HG03432 (cell line): Measurements from ENCODE around the gene EIF5A.

ENCODE experiments used
- ATAC-seq: cut with Tn5 transposase; IDR thresholded peaks from one replicate; pipeline ENCODE4 v1.9.1; 2021; ENCODE audit warnings: mild to moderate bottlenecking, moderate library complexity; ENCODE audit not compliant: unreplicated experiment

EIF5A gene

DNA sequence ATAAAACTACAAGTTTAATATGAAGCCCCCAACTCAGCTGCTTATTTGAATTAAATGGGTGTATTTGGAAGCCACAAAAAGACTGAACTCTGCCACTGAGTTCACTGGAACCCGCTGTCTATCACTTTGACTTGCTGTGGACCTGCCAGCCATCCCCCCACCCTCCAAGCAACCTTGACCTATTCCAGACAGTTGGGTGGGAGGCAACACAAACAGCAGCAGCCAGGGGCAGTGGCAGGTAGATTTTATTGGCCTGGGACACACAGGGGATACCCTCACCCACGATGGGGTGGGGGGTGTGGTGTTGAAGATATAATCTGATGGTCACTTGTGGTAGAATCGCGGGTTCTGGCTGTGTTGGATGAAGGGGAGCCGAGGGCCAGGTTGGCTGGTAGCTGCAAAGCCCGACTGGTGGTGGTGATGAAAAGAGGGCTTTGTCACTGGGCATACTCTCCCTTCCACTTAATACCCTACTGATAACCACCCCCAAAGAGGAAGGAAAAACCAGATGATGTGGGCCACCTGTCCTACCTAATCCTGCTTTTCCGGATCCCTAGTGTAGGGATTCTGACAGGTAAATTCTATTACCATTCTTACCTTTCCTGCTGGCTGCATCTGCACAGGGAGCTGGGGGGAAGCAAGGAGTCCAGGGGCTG lies 5.1 kb downstream of the EIF5A start:
- ATAC-seq = no peak

- ATAC-seq = no peak
These were observed 5.9 kb downstream of the EIF5A start for GRCh38 chr17:7313088-7313889.

- ATAC-seq = no peak
These were observed 6.7 kb downstream of the EIF5A start for GRCh38 chr17:7313890-7314718.

DNA sequence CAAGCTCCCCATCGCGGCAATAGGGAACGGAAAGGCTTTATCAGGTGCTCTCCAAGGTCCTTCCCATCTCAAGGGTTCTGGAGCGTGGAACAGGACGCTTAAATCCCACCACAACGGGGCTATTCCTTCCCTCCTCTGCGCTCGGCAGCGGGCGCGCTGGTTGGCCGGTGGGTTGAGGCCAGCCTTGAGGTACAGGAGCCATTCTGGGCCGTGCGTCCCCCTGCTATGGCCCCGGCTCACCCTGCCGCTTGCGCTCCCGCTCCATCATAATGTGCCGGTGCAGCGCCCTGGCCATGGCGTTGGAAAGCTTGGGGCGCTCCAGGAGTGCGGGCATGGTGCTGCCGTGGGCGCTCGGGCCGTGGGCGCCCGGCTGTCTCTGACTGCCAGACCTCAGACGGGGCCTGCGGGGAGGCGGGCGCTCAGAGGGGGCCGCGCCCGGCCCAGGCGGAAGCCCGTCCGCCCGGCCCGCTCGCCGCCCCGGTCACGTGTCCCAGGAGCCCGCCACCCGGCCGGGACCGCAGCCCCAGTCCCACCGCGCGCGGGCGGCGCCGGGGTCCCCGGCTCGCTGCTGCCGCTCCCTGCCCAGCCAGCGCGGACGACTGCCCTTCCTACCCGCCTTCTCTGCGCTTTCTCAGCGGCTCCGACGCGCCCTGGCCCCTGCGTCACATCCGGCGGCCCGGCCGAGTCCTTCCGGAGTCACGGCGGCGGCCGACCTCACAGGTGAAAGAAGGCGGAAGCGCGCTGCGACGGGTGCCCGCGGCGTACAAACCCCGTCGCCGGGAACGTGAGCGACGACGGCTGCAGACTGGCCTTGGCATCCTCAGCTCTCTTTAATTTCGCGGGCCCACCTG lies 7.5 kb downstream of the EIF5A start, which contains the start of gene GPS2:
TSS of gene GPS2 (minus strand) at position 642 of the 851 bp plus-strand sequence. CDS start at position 334, 308 bp downstream.
- ATAC-seq = peak; percentile 76

DNA sequence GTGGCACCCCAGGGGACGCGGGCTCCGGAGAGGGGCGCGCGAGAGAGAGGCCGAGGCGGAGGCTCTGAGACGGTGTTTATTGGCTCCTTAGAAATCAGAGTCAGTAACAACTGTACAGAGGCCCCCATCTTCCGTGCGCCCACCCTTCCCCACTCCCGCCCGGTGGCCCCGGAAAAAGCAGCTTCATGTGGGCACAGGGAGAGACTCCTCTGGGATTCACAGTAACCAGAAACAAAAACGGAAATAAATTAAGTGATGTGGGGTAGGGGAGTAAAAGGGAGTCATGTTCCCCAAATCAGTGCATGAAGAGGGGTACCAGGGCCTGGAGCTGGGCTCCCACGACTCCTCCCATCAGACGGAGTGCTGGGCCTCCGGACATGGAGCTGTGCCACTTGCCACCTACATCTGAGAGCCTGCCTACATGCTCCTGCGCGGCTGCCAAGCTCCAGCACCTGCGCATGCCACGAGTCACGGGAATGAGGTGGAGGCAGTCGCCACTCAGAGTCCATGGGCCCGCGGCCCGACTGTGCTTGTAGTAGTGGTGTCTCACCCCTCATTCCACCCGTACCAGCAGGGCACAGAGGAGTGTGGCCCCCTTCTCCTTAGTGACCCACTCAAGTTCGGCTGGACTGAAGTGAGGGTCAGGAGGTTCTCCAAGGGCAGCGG lies 8.3 kb downstream of the EIF5A start:
- no peak for ATAC-seq

- no peak for ATAC-seq
These were observed 9.9 kb downstream of the EIF5A start for GRCh38 chr17:7317161-7317803.

DNA sequence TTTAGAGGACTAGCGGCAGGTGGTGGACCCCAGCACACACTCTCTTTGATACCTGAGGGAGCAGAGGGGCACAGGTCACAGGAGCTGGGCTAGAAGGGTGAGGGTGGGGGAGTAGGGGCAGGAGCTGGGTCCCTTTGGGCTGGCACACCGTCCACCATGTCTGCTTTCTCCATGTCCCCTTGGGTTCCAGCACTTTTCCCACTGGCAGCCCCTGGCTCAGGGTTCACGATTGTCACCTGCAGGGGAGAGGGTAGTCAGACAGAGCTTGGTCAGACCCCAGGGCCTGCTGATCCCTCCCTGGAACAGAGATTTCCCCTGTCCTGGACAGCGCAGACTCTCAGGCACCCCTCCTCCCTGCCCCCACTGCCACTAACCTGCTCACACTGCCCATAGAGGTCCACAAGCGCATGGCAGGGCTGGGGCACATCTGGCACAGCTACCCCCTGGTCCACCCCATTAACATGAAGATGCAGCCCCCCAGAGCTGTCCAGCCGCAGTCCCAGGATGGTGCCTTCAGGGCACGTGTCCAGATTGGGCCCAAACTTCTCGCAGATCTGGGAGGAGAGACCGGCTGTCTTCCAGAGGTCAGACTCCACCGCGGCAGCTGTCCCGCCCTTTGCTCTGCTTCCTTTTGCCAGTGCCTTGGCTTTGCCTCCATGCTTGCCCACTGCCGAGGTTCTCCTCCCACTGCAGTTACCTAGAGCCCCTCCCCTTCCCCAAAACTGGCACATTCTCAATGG lies 10.9 kb downstream of the EIF5A start:
- no peak for ATAC-seq

GRCh38 chr17:7321466-7321865 lies 14.0 kb downstream of the EIF5A start:
- no peak for ATAC-seq

- ATAC-seq = no peak
These were observed 15.2 kb downstream of the EIF5A start for GRCh38 chr17:7322520-7323194.

- no peak for ATAC-seq
These were observed 16.5 kb downstream of the EIF5A start for GRCh38 chr17:7323731-7324437.

DNA sequence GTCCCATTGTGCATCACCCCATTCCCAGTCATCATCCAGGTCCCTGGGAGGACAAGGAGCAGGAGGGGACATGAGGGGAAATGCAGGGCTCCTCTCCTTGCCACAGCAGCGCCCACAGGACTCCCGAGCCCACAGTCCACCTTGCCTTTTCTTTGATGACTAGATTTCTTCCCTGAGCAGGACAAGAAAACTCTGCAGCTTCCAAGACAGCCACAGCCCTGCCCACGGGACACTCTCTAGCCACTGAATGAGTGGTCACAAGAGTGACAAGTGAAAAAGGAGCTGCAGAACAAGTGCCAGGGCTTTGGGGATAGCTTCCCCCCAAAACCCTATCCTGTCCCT lies 17.0 kb downstream of the EIF5A start:
- no peak for ATAC-seq

DNA sequence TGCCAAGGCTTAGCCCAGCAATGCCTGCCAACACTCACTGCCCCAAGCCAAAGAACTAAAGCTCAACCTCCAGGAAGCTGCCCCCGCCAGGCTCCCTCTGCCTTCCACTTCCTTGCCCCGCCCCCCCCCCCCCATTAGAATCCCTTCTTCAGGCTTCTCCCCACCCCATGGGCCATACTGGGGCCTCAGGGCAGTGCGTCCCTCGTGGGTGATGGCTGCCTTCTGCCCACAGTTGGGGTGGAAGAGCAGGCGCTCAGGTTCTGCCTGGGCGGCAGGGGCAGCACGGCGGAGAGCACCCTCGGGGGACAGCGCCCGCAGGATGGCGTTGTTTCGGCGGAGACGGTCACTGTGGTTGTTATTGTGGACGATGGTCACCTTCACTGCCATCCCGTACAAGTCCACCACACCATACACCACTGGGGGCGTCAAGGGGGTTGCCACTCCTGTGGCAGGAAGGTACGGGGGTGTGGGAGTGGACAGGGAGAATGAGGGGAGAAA lies 17.7 kb downstream of the EIF5A start:
- no peak for ATAC-seq

DNA sequence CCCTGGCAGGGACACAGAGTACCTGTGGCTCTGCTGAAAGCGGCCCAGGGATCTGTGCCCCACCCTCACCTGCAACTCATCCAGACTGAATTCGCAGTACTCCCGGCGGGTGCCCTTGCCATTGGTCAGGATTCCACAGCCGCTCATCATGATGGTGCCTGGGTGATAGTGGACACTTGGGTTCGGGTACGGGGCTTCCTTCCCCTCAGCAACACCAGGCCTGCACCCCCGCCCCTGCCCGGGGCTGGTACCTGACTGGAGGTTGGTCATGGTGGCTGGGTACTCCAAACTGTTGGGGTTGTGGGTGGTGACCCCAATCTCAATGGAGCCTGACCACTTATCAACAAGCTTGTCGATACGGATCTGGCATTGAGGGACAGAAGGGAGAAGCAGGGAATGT lies 18.8 kb downstream of the EIF5A start:
- ATAC-seq = no peak

GRCh38 chr17:7327056-7327455 lies 19.6 kb downstream of the EIF5A start:
- ATAC-seq = no peak

DNA sequence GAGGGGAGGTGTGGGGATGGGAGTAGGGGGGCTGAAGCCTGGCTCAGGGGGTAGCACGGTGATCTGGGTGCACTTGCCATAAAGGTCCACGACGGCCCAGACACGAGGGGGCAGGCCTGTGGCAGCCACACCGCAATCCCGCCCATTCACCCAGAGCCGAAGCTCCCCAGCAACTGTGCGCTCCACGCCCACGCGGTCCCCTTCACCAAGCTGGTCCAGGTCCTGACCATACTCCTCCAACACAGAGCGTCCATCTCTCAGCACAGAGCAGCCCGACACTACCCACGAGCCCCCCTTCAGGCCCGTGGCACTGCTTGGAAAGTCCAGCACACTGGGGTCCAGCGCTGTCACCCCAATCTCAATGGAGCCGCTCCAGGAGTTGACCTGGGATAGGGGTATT lies 20.1 kb downstream of the EIF5A start:
- ATAC-seq = no peak

GRCh38 chr17:7328009-7328408 lies 20.6 kb downstream of the EIF5A start:
- no peak for ATAC-seq

- ATAC-seq = peak; percentile 16
These were observed 21.5 kb downstream of the EIF5A start, which contains the start of gene NEURL4 for GRCh38 chr17:7328840-7329373. NEURL4 (minus strand) TSS chr17:7329335; CDS start chr17:7329312, 23 bp downstream.
